Epithelial cell of proximal tubule (primary cell): ENCODE data around the gene PPM1L. TPM values are rescaled to one million over a fixed set of nuclear protein-coding genes. Genes with fewer than 3 reads are reported as not detected.

Experiments used
- DNase-seq: peaks from one replicate; pipeline ENCODE4 v3.0.0-alpha.2; 2011; ENCODE audit warnings: low read depth
- H3K4me3 ChIP-seq: 2 replicates; pipeline ENCODE4 v1.5.1; 2011; ENCODE audit warnings: low read depth, mild to moderate bottlenecking, low read length
- total RNA-seq: library from RNA; depleted of rRNA; stranded (reverse); fragments of >200 nt; gene quantifications from 2 replicates; pipeline ENCODE4 v1.2.3, GENCODE V29; 2015
- TF ChIP-seq, protein P1 (sequence below): conservative IDR thresholded peaks from 2 replicates; pipeline ENCODE4 v1.5.1; 2012; ENCODE audit warnings: low read depth, mild to moderate bottlenecking, low read length

The PPM1L gene
- total RNA-seq, 1 donor from 2014 or later, result 3.2 TPM

GRCh38 chr3:160840590-160840989 lies 84.6 kb downstream of the PPM1L start:
- no peak overlapping the region for H3K4me3 ChIP-seq
- TF ChIP-seq, protein P1, sequence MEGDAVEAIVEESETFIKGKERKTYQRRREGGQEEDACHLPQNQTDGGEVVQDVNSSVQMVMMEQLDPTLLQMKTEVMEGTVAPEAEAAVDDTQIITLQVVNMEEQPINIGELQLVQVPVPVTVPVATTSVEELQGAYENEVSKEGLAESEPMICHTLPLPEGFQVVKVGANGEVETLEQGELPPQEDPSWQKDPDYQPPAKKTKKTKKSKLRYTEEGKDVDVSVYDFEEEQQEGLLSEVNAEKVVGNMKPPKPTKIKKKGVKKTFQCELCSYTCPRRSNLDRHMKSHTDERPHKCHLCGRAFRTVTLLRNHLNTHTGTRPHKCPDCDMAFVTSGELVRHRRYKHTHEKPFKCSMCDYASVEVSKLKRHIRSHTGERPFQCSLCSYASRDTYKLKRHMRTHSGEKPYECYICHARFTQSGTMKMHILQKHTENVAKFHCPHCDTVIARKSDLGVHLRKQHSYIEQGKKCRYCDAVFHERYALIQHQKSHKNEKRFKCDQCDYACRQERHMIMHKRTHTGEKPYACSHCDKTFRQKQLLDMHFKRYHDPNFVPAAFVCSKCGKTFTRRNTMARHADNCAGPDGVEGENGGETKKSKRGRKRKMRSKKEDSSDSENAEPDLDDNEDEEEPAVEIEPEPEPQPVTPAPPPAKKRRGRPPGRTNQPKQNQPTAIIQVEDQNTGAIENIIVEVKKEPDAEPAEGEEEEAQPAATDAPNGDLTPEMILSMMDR, result no peak
- DNase-seq, result no peak

GRCh38 chr3:160841455-160841854 lies 85.4 kb downstream of the PPM1L start:
- no peak for DNase-seq
- no peak overlapping the region for H3K4me3 ChIP-seq
- TF ChIP-seq, protein P1, result no peak

DNA sequence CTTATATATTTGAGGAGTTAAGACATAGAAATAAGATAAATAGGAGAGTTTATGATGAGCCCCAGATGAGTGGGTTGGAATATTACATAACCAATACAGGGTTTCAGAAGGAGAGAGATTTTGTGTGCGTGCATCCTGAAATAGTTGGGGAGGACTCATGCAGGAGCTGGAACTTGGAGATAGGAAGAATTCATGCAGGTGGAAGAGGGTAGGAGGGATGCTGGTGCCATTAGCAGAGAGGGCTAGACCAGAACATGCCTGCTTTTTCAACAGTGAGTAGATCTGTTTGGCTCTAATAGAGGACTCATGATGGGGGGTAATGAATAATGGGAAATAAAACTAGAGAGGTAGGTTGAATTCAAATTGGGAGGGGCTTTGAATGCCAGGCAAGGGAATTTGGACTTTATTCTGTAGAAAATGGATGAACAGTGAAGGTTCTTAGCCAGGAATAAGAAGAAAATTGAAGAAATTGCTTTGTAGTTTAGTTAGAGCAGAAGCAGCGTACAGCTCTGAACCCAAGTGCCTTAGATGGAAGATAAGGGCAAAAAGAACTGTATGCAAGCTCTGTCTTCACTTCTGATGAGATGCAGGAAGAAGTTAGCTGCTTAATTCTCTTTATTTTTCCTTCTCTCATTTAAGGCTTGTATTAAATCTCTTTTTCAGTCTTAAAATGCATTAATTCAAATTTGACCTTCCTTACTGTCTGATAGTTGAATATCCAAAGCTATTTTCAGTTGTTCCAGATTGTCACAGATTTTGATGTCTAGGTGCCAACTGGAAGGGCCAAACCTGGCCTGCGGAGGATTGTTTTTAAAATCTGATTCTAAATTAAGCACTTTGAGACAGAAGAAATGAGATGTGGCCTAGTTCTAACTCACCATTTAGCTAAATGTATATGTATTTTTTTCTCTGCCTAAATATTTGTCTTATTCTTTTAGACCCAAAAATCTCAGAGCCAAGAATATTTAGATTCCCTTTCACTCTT lies 86.3 kb downstream of the PPM1L start:
- TF ChIP-seq, protein P1, result no peak
- DNase-seq, result no peak
- no peak overlapping the region for H3K4me3 ChIP-seq

DNA sequence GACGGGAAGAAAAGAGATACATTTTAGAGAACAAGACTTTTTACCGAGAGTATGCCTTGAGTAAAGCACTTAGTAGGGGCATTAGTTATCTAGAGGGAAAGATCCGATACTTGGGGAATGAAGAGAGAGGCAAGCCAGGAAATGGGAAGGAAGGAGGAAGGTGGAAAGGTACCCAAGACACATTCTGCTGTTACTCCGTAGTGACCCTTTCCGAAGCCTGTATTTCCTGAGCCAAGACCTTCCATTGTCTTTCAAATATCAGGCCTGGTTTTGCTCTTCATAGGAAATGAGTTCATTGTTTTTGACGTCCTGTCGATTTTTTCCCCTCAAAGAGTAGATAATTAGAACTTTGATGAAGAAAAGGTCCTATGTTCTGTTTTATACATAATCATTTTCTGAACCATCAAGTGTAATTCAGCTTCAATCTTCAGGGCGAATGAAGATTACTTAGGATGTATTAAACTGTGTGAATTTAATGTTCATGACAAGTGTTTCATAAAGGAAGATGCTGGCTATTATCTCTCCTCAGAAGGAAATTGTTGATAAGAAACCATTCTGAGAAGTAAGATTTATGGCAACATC lies 95.7 kb downstream of the PPM1L start:
- TF ChIP-seq, protein P1, result no peak
- DNase-seq, result no peak

GRCh38 chr3:160852856-160853255 lies 96.8 kb downstream of the PPM1L start:
- TF ChIP-seq, protein P1, result no peak
- no peak for DNase-seq
- no peak overlapping the region for H3K4me3 ChIP-seq

More for the DNA sequence above, 95.7 kb downstream of the PPM1L start:
- H3K4me3 ChIP-seq, result no peak overlapping the region

DNA sequence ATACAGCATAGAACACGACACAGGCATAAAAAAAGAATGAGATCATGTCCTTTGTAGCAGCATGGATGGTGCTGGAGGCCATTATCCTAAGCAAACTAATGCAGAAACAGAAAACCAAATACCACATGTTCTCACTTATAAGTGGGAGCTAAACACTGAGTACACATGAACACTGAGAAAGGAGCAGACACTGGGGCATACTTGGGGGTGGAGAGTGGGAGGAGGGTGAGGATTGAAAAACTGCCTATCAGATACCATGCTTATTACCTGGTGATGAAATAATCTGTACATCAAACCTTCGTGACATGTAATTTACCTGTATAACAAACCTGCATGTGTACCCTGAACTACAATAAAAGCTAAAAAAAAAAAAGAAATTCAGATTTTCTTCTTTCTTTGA lies 100.4 kb downstream of the PPM1L start:
- no peak for DNase-seq
- TF ChIP-seq, protein P1, result no peak
- H3K4me3 ChIP-seq, result no peak overlapping the region
